Inflammatory macrophage treated with lipopolysaccharide for 1 hour (primary cell): Measurements from ENCODE around the gene RAD54L.
"Not testable (repeated sequence)": the region's sequence is repeated elsewhere in the genome, so short reads cannot be mapped to it uniquely, and the experiment has no call there.

ENCODE experiments used
- DNase-seq, 2 donors: peaks; one replicate each; pipeline ENCODE4 v3.0.0-alpha.2; 2020 to 2022

RAD54L gene

GRCh38 chr1:46325285-46326076, 77.9 kb downstream of the RAD54L start:
- not testable (repeated sequence) for DNase-seq
